Hepatic stellate cell (primary cell): ENCODE measurements around the gene PA2G4.
A peak's percentile ranks its signal among the peaks of the same experiment; 100 is the strongest.
"Not testable (repeated sequence)": the region's sequence is repeated elsewhere in the genome, so short reads cannot be mapped to it uniquely, and the experiment has no call there.

Experiments used
- DNase-seq: peaks from one replicate; pipeline ENCODE4 v3.0.0; 2011; ENCODE audit warnings: low spot score

PA2G4 gene

GRCh38 chr12:56104109-56104814 is at the start of gene PA2G4:
PA2G4 (plus strand) TSS chr12:56104559; CDS start chr12:56104738, 179 bp downstream.
- peak; percentile 97 for DNase-seq

GRCh38 chr12:56059964-56060363 is 44.4 kb upstream of the PA2G4 start:
- not testable (repeated sequence) for DNase-seq

GRCh38 chr12:56061982-56062381 is 42.4 kb upstream of the PA2G4 start:
- no peak for DNase-seq

- DNase-seq = peak; percentile 33
These were observed 41.4 kb upstream of the PA2G4 start for GRCh38 chr12:56062996-56063395.

GRCh38 chr12:56071648-56072047 is 32.7 kb upstream of the PA2G4 start:
- DNase-seq = no peak

- no peak for DNase-seq
These were observed 30.0 kb upstream of the PA2G4 start for GRCh38 chr12:56074396-56074795.

GRCh38 chr12:56077966-56078365 is 26.4 kb upstream of the PA2G4 start:
- DNase-seq = not testable (repeated sequence)

- no peak for DNase-seq
These were observed 25.9 kb upstream of the PA2G4 start for GRCh38 chr12:56078427-56078826.

- peak; percentile 89 for DNase-seq
These were observed 25.2 kb upstream of the PA2G4 start for GRCh38 chr12:56078931-56079722.

- peak; percentile 94 for DNase-seq
These were observed 24.4 kb upstream of the PA2G4 start, which contains the start of gene ERBB3 for GRCh38 chr12:56079723-56080555. ERBB3 (plus strand) TSS chr12:56080165; CDS start chr12:56080301, 136 bp downstream.

GRCh38 chr12:56080556-56081138 is 23.7 kb upstream of the PA2G4 start:
- DNase-seq = no peak

- DNase-seq = peak; percentile 34
These were observed 22.7 kb upstream of the PA2G4 start for GRCh38 chr12:56081393-56082347.

GRCh38 chr12:56082382-56082781 is 22.0 kb upstream of the PA2G4 start:
- no peak for DNase-seq

- no peak for DNase-seq
These were observed 21.4 kb upstream of the PA2G4 start for GRCh38 chr12:56082967-56083366.

GRCh38 chr12:56084958-56085543 is 19.3 kb upstream of the PA2G4 start:
- DNase-seq = peak; percentile 26

- DNase-seq = no peak
These were observed 18.3 kb upstream of the PA2G4 start for GRCh38 chr12:56086096-56086495.

- DNase-seq = no peak
These were observed 17.8 kb upstream of the PA2G4 start for GRCh38 chr12:56086608-56087007.

GRCh38 chr12:56087220-56087619 is 17.1 kb upstream of the PA2G4 start:
- DNase-seq = no peak

GRCh38 chr12:56097738-56098137 is 6.6 kb upstream of the PA2G4 start:
- DNase-seq = no peak

- DNase-seq = no peak
These were observed 5.8 kb upstream of the PA2G4 start for GRCh38 chr12:56098592-56098991.
